HG03432 (cell line): ENCODE data around the gene DLEC1.
A peak's percentile ranks its signal among the peaks of the same experiment; 100 is the strongest.
"Not testable (repeated sequence)": the region's sequence is repeated elsewhere in the genome, so short reads cannot be mapped to it uniquely, and the experiment has no call there.

Source experiments
- ATAC-seq: cut with Tn5 transposase; IDR thresholded peaks from one replicate; pipeline ENCODE4 v1.9.1; 2021; ENCODE audit warnings: mild to moderate bottlenecking, moderate library complexity; ENCODE audit not compliant: unreplicated experiment

DLEC1 gene

GRCh38 chr3:38034335-38034734, 4.7 kb upstream of the DLEC1 start:
- not testable (repeated sequence) for ATAC-seq

GRCh38 chr3:38036286-38036685, 2.7 kb upstream of the DLEC1 start:
- ATAC-seq, result no peak

- no peak for ATAC-seq
Observed at GRCh38 chr3:38036906-38037305, 2.1 kb upstream of the DLEC1 start.

- no peak for ATAC-seq
Observed at GRCh38 chr3:38038447-38038911, 529 bp upstream of the DLEC1 start.

GRCh38 chr3:38039899-38040261, 872 bp downstream of the DLEC1 start:
- ATAC-seq, result peak; percentile 51

- no peak for ATAC-seq
Observed at GRCh38 chr3:38040401-38040800, 1.4 kb downstream of the DLEC1 start.

- no peak for ATAC-seq
Observed at GRCh38 chr3:38043486-38043885, 4.5 kb downstream of the DLEC1 start.

GRCh38 chr3:38046027-38046426, 7.0 kb downstream of the DLEC1 start:
- ATAC-seq, result no peak

GRCh38 chr3:38046821-38047220, 7.8 kb downstream of the DLEC1 start:
- no peak for ATAC-seq

- no peak for ATAC-seq
Observed at GRCh38 chr3:38047896-38048295, 8.9 kb downstream of the DLEC1 start.

- no peak for ATAC-seq
Observed at GRCh38 chr3:38049358-38050126, 10.5 kb downstream of the DLEC1 start.

- no peak for ATAC-seq
Observed at GRCh38 chr3:38051131-38051530, 12.1 kb downstream of the DLEC1 start.

- not testable (repeated sequence) for ATAC-seq
Observed at GRCh38 chr3:38053286-38053685, 14.3 kb downstream of the DLEC1 start.

- not testable (repeated sequence) for ATAC-seq
Observed at GRCh38 chr3:38053813-38054498, 14.9 kb downstream of the DLEC1 start.

- no peak for ATAC-seq
Observed at GRCh38 chr3:38054499-38055001, 15.5 kb downstream of the DLEC1 start.

GRCh38 chr3:38059148-38059547, 20.1 kb downstream of the DLEC1 start:
- no peak for ATAC-seq

- ATAC-seq, result no peak
Observed at GRCh38 chr3:38059591-38059990, 20.6 kb downstream of the DLEC1 start.

GRCh38 chr3:38062809-38063208, 23.8 kb downstream of the DLEC1 start:
- ATAC-seq, result no peak

GRCh38 chr3:38064453-38064852, 25.4 kb downstream of the DLEC1 start:
- not testable (repeated sequence) for ATAC-seq

GRCh38 chr3:38067508-38068233, 28.7 kb downstream of the DLEC1 start:
- ATAC-seq, result no peak

GRCh38 chr3:38070013-38070412, 31.0 kb downstream of the DLEC1 start:
- no peak for ATAC-seq
